Colonic mucosa (tissue), 4 donors: ENCODE data around the gene ELF2. TPM values are rescaled to one million over a fixed set of nuclear protein-coding genes. Genes with fewer than 3 reads are reported as not detected.

Source experiments
- DNase-seq: peaks from one replicate; pipeline ENCODE4 v3.0.0-alpha.2; 2020
- H3K27ac ChIP-seq: fragments of 200-600 bp; one replicate; pipeline ENCODE4 v1.8.0; 2021
- H3K27me3 ChIP-seq: fragments of 200-600 bp; one replicate; pipeline ENCODE4 v1.8.0; 2021
- H3K36me3 ChIP-seq: fragments of 200-600 bp; one replicate; pipeline ENCODE4 v1.8.0; 2021
- H3K4me1 ChIP-seq: fragments of 200-600 bp; one replicate; pipeline ENCODE4 v1.8.0; 2021; ENCODE audit warnings: mild to moderate bottlenecking
- H3K4me3 ChIP-seq: fragments of 200-600 bp; one replicate; pipeline ENCODE4 v1.8.0; 2021
- H3K9ac ChIP-seq, 2 donors: one replicate each; pipeline ENCODE4 v1.7.0; 2013; ENCODE audit warnings: control low read depth in 2 of 2, low read depth in 2 of 2, low read length in 2 of 2
- H3K9me3 ChIP-seq: fragments of 200-600 bp; one replicate; pipeline ENCODE4 v1.8.0; 2021
- CTCF ChIP-seq: fragments of 200-600 bp; IDR thresholded peaks from one replicate; pipeline ENCODE4 v1.8.0; 2022; ENCODE audit warnings: antibody characterized with exemption, mild to moderate bottlenecking
- intact Hi-C: fragments of 100-400 bp; cut with DNase I; formaldehyde crosslinking; loops from one replicate; pipeline ENCODE4 v1.14.1; 2022
- total RNA-seq, 2 donors: library from RNA; stranded (reverse); fragmentation: NEBNext Ultra II Directional in 1 of 2; extraction: Animal tissue kit (Norgen Biotek cat#: 25700) in 1 of 2; gene quantifications; one replicate each; pipeline ENCODE4 v1.2.1, GENCODE V29; 2021
- donor health status: healthy.
- donor health status: DM: no; HTN: no; CAD: no.
- donor health status: DM: no; HTN: no; CAD: no.

The ELF2 gene
- total RNA-seq, 2 donors from 2014 or later: 30.0 to 40.0 TPM

- H3K4me1 ChIP-seq: no peaks in the 10 kb centered on the region
- H3K9me3 ChIP-seq: no peaks in the 10 kb centered on the region
- intact Hi-C loops: loop anchor here (5.0 kb wide), 1 partner anchor 113 kb away; no protein-coding TSS in a partner anchor
- no peak for DNase-seq
- H3K27ac ChIP-seq: no peak overlapping the region
- no peaks in the 10 kb centered on the region for H3K27me3 ChIP-seq
- no peak for TF ChIP-seq CTCF
- no peak overlapping the region for H3K9ac ChIP-seq
- H3K4me3 ChIP-seq: no peak overlapping the region
- no peaks in the 10 kb centered on the region for H3K36me3 ChIP-seq
Observed at GRCh38 chr4:139184129-139184528, 7.1 kb upstream of the ELF2 start.

GRCh38 chr4:139177869-139178619 is 1.0 kb upstream of the ELF2 start:
- Histone ChIP-seq H3K4me3 (peak overlapping the region; percentile 75), H3K9ac (peak overlapping the region; percentile 95 to 96), H3K4me1 (no peaks in the 10 kb centered on the region), H3K27ac (peak overlapping the region; percentile 99), H3K36me3 (no peaks in the 10 kb centered on the region), H3K27me3 (no peaks in the 10 kb centered on the region), H3K9me3 (no peaks in the 10 kb centered on the region)
- intact Hi-C loops: loop anchor here (5.0 kb wide), 1 partner anchor 96 kb away; no protein-coding TSS in a partner anchor
- DNase-seq: peak; percentile 96
- no peak for TF ChIP-seq CTCF

GRCh38 chr4:139176302-139177048 is 543 bp downstream of the ELF2 start:
- no peak for TF ChIP-seq CTCF
- Histone ChIP-seq H3K4me3 (peak overlapping the region; percentile 75), H3K4me1 (no peaks in the 10 kb centered on the region), H3K27ac (peak overlapping the region; percentile 99), H3K9me3 (no peaks in the 10 kb centered on the region), H3K27me3 (no peaks in the 10 kb centered on the region), H3K36me3 (no peaks in the 10 kb centered on the region), H3K9ac (peak overlapping the region; percentile 85 to 98)
- intact Hi-C loops: loop anchor here (5.0 kb wide), 1 partner anchor 94 kb away; no protein-coding TSS in a partner anchor
- DNase-seq: peak; percentile 87

- TF ChIP-seq CTCF: no peak
- Histone ChIP-seq H3K4me3 (peak overlapping the region; percentile 75), H3K9me3 (no peaks in the 10 kb centered on the region), H3K9ac (peak overlapping the region; percentile 85 to 98), H3K36me3 (no peaks in the 10 kb centered on the region), H3K4me1 (no peaks in the 10 kb centered on the region), H3K27me3 (no peaks in the 10 kb centered on the region), H3K27ac (peak overlapping the region; percentile 99)
- intact Hi-C loops: loop anchor here (5.0 kb wide), 1 partner anchor 93 kb away; no protein-coding TSS in a partner anchor
- no peak for DNase-seq
Observed at GRCh38 chr4:139175646-139176301, 1.2 kb downstream of the ELF2 start.
